Measurements from ENCODE around the gene PPP1R15B.
A peak's percentile ranks its signal among the peaks of the same experiment; 100 is the strongest.

PPP1R15B gene

DNA sequence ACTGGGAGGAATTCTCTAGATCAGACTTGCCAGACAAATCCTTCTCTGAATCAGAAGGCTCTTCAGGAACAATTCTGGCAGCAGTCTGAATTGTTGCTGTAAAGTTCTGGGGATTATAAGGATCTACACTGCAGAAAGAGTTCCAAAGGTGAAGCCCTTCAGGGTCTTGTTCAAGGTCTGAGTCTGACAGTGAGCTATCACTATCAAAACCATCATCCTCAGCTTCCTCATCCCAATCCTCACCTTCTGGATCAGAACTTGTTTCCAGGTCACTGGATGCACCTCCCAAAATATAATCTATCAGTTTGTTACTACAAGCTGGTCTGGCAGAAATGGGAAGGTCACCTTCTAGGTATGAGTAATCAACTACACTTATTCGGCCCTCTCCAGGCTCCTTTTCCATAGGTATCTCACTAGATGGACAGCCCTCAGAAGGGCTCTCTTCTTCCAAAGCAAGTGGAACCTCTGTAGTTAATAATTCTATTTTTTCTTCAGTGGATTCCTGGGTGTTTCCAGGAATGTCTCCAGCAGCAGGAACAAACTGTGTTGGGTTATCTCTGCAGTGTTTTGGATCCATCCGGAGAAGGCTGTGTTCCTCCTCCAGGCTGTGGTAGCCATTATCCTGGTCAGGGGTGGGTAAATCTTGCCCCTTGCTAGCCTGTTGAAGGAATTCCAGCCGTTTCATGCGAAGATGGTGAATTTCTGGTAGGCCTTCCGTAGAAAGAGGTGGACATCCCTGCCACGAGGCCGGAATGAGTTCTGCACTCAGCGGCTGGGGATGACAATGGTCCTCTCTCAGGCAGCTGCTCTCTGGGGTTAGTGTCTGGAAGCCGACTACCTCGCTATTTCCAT lies 1.6 kb downstream of the PPP1R15B start:
- TF ChIP-seq CTCF (conservative IDR thresholded peaks at IDR 0.05) = no peak
- H3K27ac ChIP-seq = peak overlapping the region; percentile 98

DNA sequence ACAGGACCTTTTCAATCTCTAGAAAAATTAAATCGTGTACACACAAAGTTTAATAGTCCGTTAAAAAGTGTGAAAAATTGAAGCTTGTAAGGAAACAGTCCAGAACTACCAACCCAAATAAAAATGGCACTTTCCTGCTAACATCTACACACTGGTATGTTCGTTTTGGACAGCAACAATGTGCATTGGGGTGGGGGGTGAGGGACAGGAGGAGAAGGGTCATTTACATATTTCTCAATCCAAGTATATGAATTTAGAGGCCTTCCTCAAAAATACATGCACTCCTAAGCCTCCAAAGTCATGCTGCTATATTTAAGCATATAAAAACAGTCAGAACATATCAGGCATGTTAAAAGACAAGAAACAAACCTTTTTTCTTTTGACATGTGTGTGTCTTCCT lies 2.5 kb downstream of the PPP1R15B start:
- peak overlapping the region; percentile 98 for H3K27ac ChIP-seq
- no peak for TF ChIP-seq CTCF (conservative IDR thresholded peaks at IDR 0.05)

GRCh38 chr1:204408602-204409001 lies 3.0 kb downstream of the PPP1R15B start:
- peak overlapping the region; percentile 98 for H3K27ac ChIP-seq
- TF ChIP-seq CTCF (conservative IDR thresholded peaks at IDR 0.05) = no peak

GRCh38 chr1:204408074-204408507 lies 3.5 kb downstream of the PPP1R15B start:
- peak overlapping the region; percentile 98 for H3K27ac ChIP-seq

GRCh38 chr1:204407295-204407971 lies 4.2 kb downstream of the PPP1R15B start:
- no peak for TF ChIP-seq CTCF (conservative IDR thresholded peaks at IDR 0.05)
- peak overlapping the region; percentile 98 for H3K27ac ChIP-seq

More at GRCh38 chr1:204408074-204408507, 3.5 kb downstream of the PPP1R15B start:
- TF ChIP-seq CTCF (conservative IDR thresholded peaks at IDR 0.05) = no peak

DNA sequence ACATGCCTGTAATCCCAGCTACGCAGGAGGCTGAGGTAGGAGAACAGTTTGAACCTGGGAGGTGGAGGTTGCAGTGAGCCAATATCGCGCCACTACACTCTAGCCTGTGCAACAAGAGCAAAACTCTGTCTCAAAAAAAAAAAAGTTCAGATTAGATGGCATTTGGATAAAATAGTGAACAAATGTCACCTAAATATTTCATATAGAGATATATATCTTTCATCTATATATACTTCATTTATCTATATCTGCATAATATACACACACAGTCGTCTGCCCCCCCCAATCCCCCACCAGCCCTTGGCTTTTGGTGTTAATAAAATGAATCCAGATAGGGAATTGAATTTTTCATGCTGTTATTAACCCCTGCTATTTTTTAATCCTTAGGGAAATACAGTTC lies 5.0 kb downstream of the PPP1R15B start:
- peak overlapping the region; percentile 98; the same call in 1 of the 2 replicates for H3K27ac ChIP-seq
- no peak for TF ChIP-seq CTCF (conservative IDR thresholded peaks at IDR 0.05)

GRCh38 chr1:204405988-204406387 lies 5.6 kb downstream of the PPP1R15B start:
- no peak for TF ChIP-seq CTCF (conservative IDR thresholded peaks at IDR 0.05)
- H3K27ac ChIP-seq = peak overlapping the region; percentile 98
